DMS53 treated with DMSO at 0.1 percent for 48 hours (cell line): ENCODE data around the gene LAMB4.
A peak's percentile ranks its signal among the peaks of the same experiment; 100 is the strongest.

Experiments
- DNase-seq: peaks from one replicate; lab custom pipeline; 2025; ENCODE audit not compliant: unreplicated experiment; lab: John Stamatoyannopoulos, UW

LAMB4 gene, protein sequence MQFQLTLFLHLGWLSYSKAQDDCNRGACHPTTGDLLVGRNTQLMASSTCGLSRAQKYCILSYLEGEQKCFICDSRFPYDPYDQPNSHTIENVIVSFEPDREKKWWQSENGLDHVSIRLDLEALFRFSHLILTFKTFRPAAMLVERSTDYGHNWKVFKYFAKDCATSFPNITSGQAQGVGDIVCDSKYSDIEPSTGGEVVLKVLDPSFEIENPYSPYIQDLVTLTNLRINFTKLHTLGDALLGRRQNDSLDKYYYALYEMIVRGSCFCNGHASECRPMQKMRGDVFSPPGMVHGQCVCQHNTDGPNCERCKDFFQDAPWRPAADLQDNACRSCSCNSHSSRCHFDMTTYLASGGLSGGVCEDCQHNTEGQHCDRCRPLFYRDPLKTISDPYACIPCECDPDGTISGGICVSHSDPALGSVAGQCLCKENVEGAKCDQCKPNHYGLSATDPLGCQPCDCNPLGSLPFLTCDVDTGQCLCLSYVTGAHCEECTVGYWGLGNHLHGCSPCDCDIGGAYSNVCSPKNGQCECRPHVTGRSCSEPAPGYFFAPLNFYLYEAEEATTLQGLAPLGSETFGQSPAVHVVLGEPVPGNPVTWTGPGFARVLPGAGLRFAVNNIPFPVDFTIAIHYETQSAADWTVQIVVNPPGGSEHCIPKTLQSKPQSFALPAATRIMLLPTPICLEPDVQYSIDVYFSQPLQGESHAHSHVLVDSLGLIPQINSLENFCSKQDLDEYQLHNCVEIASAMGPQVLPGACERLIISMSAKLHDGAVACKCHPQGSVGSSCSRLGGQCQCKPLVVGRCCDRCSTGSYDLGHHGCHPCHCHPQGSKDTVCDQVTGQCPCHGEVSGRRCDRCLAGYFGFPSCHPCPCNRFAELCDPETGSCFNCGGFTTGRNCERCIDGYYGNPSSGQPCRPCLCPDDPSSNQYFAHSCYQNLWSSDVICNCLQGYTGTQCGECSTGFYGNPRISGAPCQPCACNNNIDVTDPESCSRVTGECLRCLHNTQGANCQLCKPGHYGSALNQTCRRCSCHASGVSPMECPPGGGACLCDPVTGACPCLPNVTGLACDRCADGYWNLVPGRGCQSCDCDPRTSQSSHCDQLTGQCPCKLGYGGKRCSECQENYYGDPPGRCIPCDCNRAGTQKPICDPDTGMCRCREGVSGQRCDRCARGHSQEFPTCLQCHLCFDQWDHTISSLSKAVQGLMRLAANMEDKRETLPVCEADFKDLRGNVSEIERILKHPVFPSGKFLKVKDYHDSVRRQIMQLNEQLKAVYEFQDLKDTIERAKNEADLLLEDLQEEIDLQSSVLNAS (N-terminal part only)

DNA sequence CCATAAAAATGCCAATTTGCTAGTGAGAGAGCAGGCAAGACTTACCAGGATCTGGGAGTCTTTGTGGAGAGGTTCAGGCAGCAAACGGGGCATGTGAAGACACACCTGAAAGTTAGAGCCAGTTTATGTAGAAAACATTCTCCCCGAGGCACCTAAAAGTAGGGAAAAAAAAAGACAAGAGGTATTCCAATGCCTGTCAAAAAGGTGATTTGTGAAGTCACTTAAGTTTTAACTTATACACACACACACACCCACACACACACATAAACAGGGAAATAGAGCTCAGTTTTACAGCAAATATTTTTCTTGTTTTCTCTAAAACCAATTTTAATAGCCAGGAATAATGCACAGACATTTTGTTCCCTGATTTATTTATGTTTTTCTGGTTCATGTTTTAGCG, at the start of gene LAMB4:
Gene LAMB4, minus strand, starts transcription at position 101 of the 400 bp plus-strand sequence. CDS start 7,197 bp downstream, outside the sequence.
- no peak for DNase-seq

DNA sequence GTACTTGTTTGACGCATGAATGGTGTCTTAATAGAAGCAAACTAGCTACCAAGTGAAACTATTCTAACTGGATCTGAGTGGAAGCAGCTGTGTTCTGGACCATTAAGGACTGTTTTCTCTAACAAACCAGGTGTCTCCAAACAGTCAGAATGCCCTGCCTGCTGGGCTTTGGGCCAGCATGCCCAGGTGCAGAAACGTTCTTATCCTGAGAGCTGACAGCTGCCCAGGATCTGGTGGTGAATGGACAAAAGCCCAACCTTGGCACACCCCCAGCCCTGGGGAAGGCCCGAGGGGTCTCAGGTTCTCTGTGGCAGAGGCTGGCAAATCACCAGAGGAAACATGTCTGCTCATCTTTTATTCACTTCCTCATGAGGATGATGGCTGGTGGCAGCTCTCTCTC, 48.2 kb upstream of the LAMB4 start:
- peak; percentile 95 for DNase-seq

DNA sequence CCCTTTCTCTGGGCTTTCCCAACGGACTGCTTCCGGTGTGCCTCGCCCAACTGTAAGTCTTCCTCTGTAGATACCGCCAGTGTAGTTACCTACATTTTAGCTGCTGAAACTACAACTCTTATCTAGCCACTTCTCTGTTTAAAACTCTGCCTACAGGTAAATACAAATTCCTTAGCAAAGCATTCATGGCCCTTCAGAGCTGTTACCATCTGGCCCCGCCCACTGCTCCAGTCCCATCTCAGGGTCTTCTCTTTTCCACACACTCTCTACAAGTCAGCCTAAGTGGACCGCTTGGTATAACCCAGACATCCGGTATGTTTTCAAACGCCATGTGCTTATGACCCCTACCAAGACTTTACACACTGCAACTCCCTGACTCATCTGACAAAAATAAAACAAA, 41.0 kb upstream of the LAMB4 start:
- DNase-seq, result no peak

DNA sequence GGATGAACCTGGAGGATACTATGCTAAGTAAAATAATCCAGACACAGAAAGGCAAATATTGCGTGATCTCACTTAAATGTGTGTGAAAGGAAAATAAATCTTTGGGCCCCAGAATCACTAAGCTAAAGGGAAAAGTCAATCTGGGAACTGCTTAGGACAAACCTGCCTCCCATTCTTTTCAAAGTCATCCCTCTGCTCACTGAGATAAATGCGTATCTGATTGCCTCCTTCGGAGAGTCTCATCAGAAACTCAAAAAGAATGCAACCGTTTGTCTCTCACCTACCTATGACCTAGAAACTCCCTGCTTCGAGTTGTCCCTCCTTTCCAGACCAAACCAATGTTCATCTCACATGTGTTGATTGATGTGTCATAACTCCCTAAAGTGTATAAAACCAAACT, 40.1 kb upstream of the LAMB4 start:
- DNase-seq, result no peak

DNA sequence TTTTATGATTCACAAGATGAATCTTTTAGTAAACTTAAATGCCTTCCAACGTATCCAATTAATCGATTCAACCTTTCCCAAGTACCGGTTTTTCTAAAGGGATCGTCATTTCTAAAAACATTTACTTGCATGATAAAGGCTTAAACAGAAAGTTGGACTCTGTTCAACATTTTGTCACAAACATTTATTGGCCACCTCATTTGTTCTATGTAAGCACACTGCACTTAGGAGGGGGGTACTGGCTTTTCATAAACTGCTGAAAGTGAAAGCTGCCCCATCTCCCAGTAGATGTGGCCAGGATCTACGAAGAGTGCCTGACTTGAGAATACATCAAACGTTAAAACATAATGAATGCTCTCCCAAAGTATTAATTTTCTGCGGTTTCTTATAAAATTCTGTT, 37.3 kb upstream of the LAMB4 start:
- no peak for DNase-seq

DNA sequence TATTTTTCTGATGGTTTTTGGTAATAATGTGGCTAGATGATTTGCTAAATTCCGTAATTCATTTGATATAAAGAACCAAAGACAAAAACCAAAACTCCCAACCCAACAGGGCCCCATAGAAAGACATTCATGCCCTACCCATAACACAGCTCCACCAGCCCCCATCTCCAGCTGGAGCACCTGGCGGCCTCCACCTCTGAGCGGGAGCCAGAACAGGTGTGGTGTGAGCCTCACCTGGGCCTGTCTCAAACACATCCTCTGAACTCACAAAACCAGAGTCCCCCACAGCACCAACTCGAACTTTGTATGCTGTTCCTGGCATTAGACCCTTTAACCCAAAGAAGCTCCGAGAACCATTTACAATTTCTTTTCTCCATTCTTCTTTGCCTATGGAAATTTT, 36.5 kb upstream of the LAMB4 start:
- no peak for DNase-seq

DNA sequence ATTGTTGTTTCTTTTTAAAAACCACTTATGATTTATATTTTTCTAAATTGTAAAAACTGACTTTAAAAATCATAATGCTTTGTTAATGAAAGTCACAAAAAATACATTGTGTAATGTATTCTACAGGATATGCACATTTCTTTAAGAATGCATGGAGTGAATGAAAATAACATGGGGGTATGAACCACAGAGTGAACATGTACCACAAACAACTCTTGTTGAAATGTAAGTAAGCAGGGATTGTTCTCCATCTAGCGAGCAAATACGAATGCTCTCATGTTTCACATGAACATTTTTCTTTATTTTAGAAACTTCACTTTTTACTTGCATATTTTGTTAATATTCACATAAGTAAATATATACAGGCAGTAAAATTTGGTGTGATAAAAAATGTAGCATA, 35.6 kb upstream of the LAMB4 start:
- DNase-seq, result no peak

DNA sequence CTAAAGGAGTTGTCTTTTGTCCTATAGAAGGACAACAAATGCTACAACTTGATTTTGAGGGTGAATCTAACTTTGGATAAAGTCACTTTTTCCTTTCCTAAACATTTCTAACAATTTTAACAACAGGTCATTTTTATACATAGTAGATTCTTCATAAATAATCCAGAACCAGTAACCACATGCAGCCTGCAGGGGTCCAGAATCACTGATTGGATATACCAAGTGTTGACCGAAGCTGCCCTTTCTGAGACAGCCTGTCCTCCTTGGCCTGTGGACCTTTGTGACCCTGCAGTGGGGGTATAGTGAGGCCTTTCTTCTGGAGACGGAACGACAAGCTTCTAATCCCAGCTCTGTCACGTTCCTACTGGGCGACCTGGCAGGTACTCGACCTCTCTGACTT, 34.8 kb upstream of the LAMB4 start:
- no peak for DNase-seq

DNA sequence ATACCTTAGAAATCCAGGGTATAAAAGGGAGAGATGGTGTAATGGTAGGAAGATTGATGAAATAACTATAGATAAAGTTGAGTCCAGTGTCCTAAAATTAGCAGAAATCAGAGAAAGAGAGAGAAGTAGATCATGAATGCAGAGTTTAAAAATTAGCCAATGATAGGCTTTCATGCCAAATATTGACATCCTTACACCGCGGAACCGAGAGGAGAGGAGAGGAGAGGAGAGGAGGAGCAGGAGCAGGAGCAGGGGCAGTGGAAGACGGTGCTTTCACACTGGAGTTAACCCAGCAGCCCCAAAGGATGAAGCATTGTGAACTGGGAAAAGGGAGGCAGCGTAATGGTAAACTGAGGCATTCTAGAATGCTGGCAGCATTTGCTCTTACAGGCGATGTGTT, 34.2 kb upstream of the LAMB4 start:
- DNase-seq, result no peak

DNA sequence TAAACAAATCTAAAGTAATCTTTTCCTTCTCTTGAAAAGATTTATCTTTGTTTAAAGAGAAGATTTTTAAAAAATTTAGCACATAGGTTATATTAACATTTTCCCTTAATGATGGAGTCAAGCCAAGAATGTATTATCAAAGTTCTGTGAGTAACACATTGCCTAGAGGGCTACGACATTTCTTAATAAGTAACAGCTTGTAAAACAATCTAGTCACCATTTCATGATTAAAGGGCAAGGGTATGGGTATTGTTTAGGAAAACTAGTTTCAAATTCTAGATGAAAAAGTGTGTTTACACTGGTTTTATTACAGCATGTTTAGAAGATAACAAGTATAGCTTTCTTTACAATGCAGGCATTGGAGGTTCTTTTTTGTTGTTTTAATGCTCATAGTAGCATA, 28.6 kb upstream of the LAMB4 start:
- DNase-seq, result no peak

DNA sequence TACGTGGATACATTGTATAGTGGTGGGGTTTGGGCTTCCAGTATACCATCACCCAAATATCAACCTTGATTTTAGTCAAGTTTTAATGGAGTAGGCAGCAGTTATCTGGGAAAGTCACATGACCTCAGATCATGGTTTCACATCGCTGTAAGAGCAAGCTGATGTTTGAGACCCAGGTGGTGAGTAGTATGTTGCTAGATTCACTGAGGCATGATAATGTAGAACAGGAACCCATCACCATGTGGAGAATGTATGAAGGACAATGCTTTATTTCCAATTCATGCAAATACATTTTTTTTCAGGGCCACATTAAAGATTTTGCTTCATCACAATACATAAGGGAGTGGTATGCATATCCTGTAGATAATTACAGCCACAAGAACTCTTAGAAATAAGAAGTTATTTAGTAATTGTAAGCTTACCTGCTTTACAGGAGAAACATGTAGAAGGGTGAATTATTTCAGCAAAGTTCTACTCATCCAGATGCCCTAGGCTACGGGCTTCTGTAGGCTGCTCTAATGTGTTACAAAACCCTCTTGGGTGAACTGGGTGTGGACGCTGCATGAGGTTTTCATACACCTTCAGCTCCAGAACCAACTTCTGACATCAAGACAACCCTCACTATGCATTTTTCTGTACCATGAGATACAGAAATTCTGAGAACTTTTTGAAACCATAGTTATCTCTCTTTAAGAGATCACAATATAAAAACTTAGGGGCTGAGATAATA, 27.6 kb upstream of the LAMB4 start:
- no peak for DNase-seq

DNA sequence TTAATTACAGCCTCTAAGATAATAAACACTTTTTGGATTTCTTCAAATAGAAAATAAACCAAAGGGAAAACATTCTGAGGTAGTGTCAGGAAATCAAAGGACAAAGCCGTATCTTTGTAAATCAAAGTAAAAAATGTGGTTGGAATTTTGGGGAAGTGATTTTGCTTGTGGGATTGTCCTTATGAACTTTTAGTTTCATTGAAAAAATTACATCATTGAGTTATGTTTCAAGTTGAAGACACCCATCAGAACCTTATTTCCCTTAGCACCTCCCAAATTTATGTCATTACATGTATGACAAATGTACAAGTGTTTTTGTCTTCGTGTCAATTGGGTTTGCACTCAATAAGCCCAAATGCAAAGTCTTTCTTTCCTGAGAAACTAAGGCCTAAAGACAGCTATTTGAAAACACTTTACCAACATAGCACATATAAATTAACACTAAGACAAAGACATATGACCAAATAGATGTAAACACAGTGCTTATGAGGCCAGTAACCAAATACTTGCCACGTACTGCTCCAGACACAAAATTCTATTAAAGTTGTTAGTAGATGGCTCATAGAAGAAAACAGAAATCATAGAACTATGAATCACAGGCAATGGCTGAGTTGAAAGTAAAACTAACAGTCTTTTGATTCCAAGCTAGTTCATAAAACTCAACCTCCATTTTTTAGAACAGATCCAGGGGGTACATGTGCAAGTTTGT, 26.9 kb upstream of the LAMB4 start:
- no peak for DNase-seq

DNA sequence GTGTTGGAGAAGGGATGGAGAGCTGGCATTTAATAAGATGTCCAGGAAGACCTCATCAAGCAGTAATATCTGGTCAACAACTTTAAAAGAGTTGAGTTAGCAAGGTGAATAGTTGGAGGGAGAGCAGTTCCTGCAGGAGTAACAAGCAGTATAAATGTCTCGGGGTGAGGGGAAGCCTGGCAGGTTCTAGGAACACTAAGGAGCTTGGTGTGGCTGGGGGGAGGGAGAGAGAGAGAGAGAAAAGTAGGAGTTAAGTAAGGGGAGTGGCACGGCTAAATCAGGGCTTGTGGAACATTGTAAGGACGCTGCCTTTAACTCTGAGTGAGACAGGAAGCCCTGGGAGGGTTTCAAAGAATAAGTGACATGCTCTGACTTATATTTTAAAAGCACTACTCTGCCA, 22.0 kb upstream of the LAMB4 start:
- DNase-seq, result no peak

DNA sequence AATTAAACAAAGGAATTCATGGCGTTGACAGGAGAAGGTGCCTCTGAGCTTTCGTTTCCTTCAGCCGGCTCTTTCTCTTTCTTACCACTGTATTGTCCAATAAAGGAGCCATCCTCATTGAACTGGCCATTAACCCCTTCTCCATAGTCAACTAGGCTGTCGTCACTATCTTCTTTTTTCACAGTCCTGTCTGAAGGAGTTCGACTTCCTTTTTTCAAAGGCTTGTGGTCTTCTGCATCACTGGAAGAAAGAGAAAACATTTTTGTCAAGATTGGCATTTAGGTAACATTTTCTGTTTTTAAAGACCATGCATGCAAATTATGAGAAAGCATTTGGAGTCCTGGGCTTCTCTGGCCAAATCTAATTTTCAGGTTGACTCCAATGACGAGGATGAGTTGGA, 19.7 kb upstream of the LAMB4 start:
- DNase-seq, result no peak

DNA sequence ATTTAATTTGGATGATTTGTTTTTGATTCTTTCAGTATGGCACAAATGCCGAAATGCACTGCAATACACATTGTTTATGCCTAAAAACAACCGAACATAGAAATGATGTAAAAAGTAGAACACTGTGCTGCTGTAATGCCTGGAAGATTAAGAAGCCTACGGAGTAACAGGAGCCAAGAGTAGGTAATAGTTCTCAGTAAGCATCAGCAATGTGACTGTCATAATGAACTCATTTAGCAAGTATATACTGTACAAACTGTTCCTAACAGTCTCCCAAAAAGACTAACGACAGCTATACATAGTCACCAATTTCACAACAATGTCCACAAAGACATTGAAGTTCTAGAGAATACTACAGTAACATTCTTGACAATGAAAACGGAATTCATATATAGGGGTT, 19.0 kb upstream of the LAMB4 start:
- no peak for DNase-seq

DNA sequence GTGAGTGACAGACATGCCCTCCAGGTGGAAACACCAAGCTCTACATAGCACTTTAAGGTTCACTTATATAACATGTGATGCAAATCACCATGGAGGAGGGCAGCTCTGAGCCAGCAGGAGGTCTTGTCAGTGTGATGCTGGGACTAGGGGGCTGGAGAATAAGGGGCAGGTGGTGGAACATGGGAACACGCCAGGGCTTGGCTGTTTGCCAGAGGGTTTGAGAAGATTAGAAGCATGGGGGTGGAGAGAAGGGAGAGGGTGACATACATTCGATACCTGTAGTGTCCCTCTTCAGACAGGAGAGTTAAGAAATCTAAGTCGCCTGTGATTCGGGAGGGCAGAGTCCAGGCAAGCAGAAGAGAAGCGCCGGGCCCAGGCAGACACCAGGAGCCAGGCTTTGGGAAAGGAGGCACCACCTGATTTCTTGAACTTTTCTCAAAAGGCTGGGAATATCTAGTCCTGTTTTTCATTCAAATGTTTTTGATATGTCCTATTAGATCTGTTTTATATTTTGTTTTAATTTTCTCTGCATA, 16.9 kb upstream of the LAMB4 start:
- DNase-seq, result no peak

DNA sequence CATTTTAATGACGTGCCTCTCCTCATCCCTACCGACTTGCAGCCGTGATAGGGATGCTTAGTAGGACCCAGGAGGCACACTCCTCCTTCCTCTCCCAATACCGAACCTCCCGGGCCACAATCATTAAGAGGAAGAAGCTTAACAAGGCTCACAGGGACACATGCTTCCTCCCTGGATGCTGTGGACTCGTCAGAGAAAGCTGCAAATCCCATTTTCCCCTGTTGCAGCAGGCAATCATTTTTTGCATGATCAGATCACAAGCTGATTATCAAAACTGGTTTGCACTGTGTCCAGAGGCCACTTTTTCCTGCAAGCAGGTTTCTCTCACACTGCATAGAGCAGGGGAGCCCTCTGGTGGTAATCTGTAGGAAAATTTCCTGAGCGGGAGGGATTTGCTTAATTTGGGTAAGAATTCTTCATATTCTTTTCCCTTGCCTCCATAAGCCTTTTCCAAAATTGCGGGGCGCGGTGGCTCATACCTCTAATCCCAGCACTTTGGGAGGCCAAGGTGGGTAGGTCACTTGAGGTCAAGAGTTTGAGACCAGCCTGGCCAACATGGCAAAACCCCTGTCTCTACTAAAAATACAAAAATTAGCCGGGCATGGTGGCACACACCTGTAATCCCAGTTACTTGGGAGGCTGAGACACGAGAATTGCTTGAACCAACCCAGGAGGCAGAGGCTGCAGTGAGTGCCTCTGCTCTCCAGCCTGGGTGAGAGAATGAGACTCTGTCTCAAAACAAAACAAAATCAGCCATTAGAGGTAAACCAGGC, 16.1 kb upstream of the LAMB4 start:
- DNase-seq, result peak; percentile 80

DNA sequence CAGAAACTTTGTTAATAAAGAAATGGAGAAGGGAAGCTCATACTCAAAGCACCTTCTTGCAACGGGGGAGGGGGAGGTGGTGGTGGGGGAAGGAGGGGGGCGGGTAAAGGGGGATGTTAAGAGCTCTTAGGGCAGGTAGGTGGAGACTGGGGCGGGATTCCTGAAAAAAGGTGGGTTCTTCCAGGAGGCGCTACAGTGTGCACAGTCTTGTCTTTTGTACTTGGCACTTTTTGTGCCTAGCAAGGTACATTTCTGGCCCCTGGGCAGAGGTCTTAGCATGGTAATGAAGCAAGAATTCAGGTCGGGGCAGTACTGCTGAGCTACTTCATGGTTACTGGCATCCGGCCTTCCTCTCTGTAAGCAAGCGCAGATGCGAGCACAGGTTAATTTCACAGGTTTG, 15.2 kb upstream of the LAMB4 start:
- DNase-seq, result no peak

DNA sequence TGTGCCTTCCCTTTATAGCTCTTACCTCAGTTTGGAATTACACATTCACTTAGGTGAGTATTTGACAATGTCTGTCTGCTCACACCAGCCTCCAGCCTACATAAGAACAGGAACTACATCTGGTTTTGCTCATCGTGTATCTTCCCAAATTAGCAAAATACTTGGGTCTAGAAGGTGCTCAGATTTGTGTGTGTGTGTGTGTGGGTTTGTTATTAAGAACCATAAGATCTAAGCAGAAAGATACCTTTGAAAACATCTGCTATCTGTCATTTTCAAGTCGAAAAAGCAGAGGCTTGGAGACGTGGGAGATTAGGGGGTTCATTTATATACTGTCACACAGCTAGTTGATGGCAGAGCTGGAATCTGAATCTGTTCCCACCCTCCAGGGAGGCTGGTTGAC, 14.8 kb upstream of the LAMB4 start:
- no peak for DNase-seq
